NT2/D1 (cell line): Measurements from ENCODE around the gene FAF2.

Source experiments
- YY1 ChIP-seq: IDR thresholded peaks from 2 replicates; pipeline ENCODE4 v1.6.1; 2011; ENCODE audit not compliant: insufficient read length, insufficient read depth
- ZNF274 ChIP-seq: IDR thresholded peaks from 2 replicates; pipeline ENCODE4 v1.6.1; 2011; ENCODE audit warnings: mild to moderate bottlenecking, low read depth, low read length

GRCh38 chr5:176538989-176539384 lies 90.8 kb downstream of the FAF2 start:
- TF ChIP-seq YY1 (no peak), ZNF274 (no peak)
